GM13976 (cell line): ENCODE results near the gene SLC8A3.
A peak's percentile ranks its signal among the peaks of the same experiment; 100 is the strongest.

ENCODE experiments used
- DNase-seq: peaks from one replicate; pipeline ENCODE4 v3.0.0; 2012; ENCODE audit warnings: low spot score
- in situ Hi-C: fragments of 300-500 bp; cut with MboI; formaldehyde crosslinking; loops from one replicate; pipeline ENCODE4 v1.12.0; 2022; ENCODE audit warnings: low sequenced_read_pairs, mixed read lengths, inconsistent platforms; ENCODE audit not compliant: unreplicated experiment
- TF ChIP-seq, protein P1 (sequence below): IDR thresholded peaks from 2 replicates; pipeline ENCODE4 v1.5.1; 2012; ENCODE audit warnings: borderline replicate concordance, mild to moderate bottlenecking; ENCODE audit not compliant: insufficient read depth; ENCODE audit errors: extremely low read depth, missing control alignments, control extremely low read depth

The SLC8A3 gene

DNA sequence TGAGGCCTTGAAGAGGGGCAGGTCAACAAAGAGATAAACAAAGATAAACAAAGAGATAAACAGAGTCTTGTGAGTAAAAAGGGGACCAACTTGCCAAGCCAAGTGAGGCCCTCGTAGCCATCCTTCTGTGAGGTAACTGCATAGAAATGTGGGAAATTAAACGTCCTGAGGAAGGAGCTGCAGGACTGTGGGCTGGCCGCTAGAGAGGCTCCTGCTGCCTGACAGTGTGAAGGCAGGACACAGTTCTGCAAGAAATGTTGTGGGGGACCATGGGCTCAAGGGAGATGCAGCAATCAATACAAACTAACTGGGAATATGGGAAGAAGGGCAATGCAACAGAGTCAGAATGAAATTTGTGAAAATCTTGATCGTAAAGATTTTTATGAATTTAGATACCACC lies 91.9 kb downstream of the SLC8A3 start:
- no peak for DNase-seq
- TF ChIP-seq, protein P1, sequence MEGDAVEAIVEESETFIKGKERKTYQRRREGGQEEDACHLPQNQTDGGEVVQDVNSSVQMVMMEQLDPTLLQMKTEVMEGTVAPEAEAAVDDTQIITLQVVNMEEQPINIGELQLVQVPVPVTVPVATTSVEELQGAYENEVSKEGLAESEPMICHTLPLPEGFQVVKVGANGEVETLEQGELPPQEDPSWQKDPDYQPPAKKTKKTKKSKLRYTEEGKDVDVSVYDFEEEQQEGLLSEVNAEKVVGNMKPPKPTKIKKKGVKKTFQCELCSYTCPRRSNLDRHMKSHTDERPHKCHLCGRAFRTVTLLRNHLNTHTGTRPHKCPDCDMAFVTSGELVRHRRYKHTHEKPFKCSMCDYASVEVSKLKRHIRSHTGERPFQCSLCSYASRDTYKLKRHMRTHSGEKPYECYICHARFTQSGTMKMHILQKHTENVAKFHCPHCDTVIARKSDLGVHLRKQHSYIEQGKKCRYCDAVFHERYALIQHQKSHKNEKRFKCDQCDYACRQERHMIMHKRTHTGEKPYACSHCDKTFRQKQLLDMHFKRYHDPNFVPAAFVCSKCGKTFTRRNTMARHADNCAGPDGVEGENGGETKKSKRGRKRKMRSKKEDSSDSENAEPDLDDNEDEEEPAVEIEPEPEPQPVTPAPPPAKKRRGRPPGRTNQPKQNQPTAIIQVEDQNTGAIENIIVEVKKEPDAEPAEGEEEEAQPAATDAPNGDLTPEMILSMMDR: no peak
- in situ Hi-C loops: no loop called here

DNA sequence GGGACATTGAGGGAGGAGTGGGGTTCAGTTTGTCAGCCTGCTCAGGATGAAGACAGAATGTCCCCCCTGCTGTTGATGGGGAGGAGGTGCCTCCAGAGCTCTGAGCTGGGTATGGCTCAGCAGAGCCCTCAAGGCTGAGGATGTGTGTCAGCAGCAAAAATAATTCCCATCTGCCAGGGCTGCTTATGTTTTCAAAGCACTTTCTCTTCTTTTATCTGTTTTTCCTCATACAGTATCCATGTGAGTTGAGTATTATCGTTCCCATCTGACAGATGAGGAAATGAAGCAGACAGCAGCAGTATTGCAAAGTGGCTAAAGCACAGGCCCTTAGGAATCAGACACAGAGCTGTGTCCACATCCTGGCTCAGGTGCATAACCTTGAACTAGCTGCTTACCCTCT lies 94.1 kb downstream of the SLC8A3 start:
- TF ChIP-seq, protein P1: no peak
- no peak for DNase-seq
- in situ Hi-C loops: no loop called here

DNA sequence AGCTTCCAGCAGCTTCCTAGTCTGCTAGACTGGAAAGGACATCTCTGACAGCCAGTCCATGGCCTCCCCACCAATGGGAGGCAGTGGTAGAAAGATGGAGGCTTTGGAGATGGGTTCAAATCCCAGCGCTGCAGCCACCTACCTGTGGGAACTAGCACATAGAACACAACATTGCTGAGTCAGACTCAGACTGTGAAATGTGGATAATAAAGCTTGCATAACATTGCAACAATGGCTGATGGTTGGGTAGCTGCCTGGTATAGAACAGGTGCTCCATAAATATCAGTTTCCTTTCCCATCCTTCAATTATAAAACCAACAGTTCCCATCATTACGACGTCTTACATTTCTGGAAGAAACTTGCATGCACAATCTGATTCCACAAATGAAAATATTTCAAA lies 94.6 kb downstream of the SLC8A3 start:
- TF ChIP-seq, protein P1: no peak
- DNase-seq: no peak
- in situ Hi-C loops: no loop called here

DNA sequence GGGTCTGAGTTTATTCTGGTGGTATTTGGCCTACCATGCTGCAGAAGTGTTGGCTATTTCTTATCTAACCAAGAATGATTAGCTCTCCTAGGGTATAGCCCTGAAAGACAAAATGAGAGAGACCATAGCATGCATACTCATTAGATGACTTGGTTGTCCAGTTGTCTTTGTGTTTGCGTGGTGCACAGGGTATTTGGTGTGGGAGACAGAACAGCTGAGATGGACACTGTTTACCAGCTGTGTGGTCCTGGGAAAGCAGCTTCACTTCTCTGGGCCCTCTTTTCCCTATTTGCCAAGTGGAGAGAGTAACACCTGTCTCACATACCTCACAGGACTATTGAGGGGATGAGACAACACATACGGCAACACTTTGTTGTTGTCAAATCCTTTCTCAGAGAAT lies 95.6 kb downstream of the SLC8A3 start:
- in situ Hi-C loops: no loop called here
- TF ChIP-seq, protein P1: no peak
- no peak for DNase-seq

DNA sequence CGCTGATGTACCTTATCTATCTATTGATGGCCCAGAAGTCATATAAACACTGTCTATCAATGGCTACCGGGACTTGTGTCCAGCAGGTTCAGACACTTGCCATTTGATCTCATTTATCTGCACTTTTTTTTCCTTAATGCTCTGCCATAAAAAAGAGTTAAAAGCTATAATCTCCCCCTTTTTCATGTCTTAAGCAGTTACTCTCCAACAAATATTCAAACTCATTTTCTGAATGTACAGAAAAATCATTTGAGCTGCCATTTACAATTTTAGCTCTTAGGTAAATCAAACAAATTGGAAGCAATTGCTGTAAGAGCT lies 101.4 kb downstream of the SLC8A3 start:
- in situ Hi-C loops: no loop called here
- TF ChIP-seq, protein P1: no peak
- DNase-seq: no peak

DNA sequence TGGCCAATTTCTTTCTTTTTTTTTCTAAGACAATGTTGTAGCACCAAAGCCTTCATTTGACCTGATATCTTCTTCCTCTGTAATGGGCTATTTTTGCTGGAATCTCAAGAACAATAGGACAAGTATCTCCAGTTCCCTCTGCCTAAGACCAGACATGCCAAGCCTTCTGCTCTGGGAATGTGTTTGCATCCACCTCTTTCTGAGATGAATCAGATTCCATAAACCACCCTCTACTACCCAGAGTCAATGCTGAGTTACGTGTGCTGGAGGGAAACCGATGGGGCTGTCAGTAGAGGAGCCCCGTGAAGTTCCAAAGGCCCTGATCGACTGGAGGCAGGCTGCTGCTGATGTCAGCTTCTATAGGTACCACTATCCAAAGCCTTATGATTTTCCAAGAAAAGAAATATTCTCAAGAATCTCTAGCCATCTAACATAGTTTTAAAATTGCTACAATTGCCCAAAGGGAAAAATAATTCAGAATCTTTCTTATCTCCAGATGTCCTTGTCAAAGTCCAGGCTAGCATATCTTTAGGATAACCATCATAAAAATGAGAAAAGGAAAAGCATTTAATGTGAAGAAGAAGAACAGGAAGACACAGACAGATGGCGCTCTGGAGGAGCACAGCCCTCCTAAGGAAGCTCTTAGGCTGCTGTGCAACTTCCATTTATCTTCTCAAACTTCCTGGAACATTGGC lies 101.9 kb downstream of the SLC8A3 start:
- TF ChIP-seq, protein P1: peak; percentile 62
- in situ Hi-C loops: no loop called here
- peak; percentile 29 for DNase-seq
